ENCODE data around the gene BTBD17.

BTBD17 gene

DNA sequence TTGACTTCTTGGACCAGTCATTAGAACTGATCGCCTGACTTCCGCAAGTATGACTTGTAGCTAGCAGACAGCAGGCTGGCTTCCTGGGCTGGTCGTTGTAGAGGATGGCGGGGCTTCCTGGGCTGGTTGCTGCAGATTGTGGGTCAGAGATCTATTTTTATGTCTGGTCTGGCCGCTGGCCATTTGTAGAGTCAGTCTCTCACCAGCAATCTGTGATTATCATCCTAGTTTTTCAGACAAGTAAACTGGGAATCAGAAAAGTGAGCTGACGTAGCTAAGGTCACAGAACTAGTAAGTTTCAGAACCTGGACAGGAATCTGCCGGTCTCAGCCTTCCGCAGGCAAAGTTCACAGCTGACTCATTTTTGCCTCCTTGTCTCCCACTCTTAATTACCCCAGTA, 24.7 kb upstream of the BTBD17 start:
- no peak for DNase-seq

DNA sequence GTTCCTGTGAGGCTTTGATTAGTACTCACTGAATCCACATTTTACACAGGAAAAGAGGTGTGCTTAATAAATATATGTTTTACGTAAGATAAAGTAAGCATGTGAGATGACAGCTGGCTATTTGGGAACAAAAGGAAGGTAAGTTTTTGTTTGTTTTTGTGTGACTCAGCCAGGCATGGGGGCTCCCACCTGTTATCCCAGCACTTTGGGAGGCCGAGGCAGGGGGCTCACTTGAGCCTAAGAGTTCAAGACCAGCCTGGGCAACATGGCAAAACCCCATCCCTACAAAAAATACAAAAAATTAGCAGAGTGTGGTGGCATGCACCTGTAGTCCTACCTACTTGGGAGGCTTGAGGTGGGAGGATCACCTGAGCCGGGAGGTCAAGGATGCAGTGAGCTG, 23.5 kb upstream of the BTBD17 start:
- DNase-seq: no peak

DNA sequence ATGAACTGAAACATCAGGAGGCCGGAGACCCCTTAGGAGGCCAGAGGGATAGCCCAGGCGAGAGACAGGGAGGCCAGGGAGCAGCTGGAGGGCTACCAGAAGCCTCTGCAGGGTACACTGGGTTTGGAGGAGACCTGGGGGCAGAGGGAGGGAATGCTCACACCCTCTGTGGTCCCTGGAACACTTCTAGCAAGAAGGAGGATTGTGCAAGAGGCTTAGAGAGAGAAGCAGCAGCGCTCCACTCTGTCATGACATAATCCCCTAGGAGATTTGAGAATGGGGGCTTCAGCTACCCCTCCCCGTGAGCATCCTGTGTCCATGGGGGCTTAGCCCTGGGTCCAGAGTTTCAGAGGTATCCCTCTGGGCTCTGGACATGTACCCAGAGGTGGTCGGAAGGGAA, 21.5 kb upstream of the BTBD17 start:
- DNase-seq: no peak

DNA sequence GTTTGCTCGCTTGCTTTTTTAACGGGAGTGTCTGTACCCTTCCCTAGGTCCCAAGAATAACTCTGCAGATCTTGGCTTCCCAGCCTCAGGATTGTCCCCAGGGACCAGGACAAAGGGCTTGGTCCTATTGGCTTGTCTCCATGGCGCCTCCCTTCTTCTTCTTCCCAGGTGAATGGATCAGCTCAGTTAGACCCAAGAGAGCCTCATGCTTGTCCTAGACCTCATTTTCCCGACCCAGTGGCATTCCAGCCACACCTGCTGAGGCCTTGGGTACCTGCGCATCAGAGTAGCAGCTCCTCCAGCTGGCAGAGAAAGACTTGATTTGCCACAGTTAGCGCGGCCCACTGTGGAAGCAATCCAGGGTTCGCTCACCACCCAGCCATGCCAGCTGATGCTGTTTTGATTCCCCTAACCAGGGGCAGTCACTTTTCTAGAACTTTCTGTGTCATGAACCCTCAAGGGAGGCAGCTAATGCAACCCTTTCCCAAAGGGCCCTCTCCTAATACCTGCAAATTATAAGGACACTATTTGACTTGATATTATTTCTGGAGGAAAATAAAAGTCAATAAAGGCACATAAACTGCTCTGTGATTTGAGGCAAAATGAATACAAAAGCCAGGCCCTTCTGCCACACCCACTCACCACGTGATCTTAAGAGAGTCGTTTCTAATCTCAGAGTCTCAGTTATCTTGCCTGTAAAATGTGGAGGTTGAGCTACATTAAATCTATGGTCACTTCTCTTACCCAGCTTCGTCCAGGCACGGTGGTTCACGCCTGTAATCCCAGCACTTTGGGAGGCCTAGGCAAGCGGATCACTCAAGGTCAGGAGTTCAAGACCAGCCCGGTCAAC, 19.5 kb upstream of the BTBD17 start:
- no peak for DNase-seq

DNA sequence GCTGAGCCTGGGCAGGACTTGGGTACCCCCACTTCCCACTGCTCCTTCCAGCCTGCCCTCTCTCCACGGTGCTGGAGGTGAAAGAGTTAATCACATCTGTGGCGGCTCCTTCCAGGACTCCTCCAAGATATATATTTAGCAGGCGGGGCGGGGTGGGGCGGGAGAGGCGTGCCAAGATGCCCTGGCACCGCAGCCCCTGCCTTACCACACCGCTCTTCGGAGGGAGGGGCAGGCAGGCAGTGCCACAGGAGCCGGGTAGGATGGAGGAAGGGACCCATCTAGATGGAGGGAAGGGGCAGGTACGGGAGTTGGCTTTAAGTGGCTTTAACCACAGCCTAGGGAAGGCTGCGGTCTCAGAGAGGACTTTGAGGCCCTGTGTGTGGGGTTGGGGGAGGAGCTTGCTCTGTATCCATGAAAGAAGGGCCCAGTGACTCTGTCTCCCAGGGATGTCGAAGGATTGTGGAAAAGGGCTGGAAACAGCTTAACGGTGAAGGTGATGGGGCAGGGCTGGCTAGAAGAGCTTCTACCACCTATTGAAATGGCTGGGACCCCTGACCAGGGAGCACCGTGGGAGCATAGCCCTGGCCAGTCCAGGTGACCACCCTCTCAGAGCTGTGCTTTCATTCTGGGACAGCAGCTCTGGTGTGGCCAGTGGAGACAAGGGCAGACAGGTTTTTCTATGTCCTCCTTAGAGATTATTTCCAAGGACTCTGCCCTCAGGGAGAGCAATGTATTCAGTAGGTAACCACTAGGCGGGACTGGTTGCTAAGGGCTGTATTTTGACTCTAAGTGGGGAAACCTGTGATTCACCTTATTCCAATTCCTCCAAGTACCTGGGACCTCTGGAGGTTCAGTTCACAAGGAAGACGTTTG, 18.7 kb upstream of the BTBD17 start:
- no peak for DNase-seq

DNA sequence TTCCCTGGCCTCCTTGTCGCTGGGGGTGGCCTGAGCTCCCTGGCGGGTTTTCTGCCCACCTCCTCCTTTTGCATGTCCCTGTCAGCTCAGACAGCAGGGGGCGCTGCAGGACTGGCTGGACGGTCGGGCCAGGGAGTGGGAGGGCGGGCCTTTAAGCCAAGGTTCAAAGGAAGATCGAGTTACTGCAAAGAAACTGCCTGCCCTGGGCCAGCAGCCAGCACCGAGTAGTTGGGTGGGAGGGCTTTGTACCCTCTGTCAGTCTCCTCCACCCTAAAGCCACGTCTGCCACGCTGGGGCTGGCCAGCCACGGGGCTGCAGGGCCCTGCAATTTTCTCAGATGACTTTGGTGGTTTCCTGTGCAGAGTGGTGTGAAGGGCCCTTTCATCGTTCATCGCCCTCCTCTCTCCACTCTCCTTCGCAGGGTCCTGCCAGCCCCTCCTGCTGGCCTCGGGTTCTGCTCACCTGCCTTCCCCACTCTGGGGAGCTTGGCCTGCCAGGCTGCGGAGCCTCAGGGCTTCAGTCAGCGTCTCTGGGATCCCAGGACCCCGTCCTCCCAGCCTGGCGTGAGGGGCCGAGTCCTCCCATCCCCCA, 17.9 kb upstream of the BTBD17 start:
- peak; percentile 76 for DNase-seq

DNA sequence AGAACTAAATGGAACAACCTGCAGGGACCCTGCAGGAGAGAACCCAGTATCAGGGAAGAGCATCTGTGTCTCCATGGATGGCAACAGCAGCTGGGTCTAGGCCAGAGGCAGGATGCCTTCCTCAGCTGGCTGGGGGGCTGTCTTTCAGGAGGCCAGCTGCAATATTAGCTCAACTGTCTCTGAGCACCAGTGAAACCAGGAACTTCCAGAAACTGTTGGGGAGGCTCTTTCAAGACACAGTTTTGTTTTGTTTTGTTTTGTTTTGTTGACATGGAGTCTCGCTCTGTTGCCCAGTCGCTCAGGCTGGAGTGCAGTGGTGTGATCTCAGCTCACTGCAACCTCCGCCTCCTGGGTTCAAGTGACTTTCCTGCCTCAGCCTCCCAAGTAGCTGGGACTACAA, 13.2 kb upstream of the BTBD17 start:
- DNase-seq: no peak

DNA sequence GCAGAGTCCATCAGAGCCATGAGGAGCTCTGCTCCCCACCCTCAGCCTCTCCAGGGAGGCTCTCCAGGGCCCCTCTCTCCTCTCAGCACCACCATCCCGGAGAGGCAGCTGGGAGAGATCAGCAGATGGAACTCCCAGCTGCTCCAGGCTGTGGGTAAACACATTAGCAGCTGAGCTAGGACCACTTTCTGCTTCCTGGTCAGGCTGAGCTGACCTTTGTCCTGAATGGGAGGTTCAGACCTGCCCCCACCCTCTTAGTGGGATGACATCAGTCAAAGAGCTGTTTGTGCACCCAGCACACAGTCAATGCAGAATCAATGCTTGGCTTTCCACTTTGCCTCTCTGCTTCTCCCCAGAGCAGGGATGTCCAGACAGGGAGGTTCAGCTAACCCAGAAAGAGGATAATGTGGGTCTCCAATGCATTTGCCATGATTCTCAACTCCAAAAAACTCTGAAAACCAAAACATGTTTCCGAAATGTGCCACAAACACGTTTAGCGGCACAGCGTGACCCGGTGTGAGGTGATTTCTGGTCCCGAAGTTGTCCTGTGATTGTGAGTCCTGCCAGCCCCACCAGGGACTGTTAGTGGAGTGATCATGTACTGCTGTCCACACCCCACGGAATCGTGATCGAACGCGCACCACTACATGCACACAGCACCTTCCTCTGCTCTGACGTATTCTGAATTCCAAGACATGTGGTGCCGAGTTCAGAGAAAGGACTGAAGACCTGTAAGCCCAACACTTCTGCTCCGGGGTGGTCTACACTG, 12.4 kb upstream of the BTBD17 start:
- peak; percentile 64 for DNase-seq

DNA sequence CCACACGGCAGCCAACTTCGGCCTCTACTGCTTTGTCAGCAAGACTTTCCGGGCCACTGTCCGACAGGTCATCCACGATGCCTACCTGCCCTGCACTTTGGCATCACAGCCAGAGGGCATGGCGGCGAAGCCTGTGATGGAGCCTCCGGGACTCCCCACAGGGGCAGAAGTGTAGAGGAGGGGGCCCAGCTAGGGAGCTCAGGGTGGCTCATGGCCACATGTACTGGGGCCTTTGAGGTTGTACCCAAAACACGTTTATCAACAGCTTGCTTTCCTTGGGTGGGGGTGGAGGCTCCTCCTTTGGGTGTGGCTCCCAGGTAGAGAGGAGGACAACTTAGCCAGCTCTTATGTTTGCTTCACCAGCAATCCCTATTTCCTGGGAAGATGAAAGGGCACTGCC, 10.8 kb upstream of the BTBD17 start:
- no peak for DNase-seq

DNA sequence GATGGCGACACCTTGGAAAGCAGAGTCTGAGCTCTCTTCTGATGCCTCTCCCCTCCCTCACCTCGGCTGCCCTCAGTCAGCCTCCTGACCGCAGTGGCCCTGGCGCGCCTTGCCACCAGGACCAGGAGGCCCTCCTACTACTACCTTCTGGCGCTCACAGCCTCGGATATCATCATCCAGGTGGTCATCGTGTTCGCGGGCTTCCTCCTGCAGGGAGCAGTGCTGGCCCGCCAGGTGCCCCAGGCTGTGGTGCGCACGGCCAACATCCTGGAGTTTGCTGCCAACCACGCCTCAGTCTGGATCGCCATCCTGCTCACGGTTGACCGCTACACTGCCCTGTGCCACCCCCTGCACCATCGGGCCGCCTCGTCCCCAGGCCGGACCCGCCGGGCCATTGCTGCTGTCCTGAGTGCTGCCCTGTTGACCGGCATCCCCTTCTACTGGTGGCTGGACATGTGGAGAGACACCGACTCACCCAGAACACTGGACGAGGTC, 10.0 kb upstream of the BTBD17 start:
- DNase-seq: no peak

DNA sequence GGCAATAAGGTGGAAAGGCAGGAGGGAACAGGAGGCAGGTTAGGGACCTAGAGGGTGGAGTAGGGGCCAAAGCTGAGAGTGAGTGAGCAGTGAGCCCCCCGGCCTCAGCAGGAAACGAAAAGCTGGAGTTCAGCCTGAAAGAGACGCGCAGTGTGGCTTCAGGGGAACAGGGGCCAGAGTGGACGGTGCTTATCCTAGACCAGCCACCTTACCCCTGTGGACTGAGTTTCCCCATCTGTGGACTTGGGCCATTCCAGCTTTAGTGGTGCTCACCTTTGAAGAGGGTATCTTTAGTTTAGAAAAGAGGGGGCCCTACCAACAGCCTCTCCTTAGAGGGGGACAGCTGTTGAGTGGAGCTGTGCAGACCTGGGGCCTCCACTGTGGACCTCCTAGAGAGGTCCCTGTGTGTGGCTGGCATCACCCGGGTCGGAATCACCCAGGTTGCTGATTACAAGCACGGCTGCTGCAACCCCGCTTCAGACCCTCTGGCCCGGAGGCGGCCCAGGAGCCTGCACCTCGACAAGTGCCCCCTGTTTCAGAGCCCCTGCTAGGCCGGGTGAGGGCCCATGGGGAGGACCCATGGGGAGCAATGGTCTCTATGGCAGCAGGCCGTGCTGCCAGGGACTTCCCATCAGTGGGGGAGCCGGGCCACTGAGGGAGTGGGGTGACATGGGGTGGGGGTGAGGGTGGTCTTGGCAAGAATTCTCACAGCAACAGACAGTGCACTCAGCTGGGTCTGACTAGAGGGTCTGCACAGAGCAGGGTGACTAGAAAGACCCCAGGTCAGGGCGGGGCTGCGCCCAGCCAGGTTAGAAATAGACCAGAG, 8.2 kb upstream of the BTBD17 start:
- DNase-seq: no peak

DNA sequence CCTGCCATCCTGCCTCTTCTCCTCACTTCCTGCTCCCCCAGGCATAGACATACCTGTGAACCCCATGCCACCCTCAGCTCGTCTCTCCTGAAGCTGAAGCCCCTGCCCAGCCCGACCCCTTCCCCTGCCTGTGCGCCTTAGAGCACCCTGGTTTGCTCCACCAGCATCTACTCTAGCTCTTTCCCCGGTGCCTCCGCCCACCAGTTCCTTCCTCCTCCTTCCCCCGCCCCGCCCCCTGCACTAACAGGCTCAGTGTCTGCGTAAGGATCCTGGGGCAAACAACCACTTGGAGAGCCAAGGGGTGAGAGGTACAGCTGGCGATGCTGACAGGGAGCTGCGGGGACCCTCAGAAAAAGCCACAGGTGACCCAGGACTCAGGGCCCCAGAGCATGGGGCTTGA, 7.6 kb upstream of the BTBD17 start:
- no peak for DNase-seq

DNA sequence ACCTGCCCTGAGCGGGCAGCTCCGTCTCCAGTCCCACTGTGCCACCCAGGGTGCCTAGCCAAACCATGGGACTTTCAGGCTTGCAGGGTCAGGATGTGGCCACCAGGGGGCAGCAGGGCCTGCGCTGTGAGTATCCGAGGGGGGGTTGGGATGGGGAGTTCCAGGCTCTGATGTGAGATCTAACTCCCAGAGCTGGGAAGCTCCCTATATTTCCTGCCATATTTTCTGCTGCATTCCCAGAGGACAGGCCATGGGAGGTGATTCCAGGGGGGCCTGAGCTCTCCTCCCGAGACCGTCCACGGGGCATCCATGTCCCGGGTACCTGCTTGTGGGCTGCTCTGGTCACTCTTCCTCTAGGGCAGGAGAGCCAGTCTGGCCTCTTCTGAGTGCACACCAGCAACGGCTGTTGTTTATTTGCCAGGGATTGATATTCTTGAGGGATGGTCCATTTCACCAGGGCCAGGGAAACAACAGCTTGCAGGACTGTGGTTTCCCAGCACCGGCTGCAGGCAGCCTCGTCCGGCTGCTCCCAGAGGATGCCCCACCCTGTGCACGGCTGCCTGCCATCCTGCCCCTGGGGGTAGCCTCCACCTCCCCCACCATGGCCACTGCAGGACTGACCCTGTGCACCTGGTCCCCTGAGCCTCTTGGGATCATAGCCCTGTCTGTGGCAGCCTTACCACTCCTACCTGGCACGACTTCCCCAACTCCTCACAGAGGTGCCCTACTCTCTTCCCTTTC, 6.8 kb upstream of the BTBD17 start:
- DNase-seq: peak; percentile 51

DNA sequence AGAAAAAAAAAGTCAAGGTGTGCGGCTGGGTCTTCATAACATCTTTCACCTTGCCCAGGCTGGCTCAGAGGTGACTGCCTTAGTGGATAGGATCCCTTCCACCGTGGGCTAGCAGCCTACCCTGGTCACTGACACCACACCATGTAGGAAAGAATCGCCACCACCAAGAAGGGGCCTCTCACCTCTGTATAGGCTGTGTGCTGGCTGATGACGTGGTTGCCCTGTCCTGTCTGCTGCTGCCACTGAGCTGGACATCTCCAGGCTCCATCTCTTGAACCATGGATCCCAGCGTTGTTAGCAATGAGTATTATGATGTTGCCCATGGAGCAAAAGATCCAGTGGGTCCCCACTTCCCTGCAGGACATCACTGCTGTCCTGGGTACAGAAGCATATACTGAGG, 5.5 kb upstream of the BTBD17 start, which contains the start of gene GPR142:
TSS of gene GPR142 (plus strand) at position 301 of the 400 bp plus-strand sequence. CDS start 2,035 bp downstream, outside the sequence.
- no peak for DNase-seq

DNA sequence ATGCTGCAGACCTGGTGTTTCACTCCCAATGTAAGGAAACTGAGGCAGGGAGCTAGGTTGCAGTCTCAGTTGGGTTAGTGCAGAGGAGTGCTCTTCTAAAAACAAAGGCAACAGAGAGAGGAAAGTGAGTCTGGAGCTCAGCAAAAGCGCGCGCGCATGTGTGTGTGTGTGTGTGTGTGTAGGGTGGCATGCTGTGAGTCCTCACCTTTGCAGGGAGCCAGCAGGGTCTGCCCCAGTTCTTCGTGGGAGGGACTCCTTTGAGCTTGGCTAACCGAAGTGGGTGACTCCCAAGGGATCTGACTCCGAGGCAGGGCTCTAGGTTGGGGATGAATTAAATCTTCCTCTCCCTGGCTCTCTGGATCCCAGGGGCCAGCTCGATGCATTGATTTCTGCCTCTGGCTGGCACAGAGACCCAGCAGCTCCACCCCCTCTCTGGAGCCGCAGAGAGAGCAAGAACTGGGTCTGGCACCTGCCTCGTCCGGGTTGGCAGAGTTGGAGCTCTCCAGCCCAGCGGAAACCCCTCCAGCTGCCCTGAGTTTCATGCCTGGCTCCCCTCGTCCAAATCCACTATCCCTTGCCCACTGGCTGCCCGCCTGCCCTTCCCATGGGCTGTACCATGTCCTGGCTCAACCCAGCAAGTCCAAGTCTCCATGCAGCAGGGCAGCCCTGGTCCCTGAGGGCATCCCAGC, 1.3 kb upstream of the BTBD17 start:
- peak; percentile 91 for DNase-seq

DNA sequence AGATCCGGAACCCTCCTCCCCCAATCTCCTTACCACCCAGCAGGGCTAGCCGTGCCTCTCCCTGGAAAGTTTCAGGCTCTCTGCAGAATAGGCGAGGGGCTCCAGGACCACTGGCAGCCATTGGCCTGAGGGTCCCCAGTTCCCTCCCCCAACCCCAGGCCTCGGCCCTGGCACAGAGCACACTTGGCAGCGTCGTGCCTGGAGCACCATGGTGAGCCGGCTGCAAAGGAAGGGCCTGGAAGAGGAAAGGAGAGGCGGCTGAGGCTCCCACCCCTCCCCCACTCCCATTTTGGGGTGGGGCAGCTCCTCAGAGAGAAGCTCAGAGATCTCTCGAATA, 369 bp upstream of the BTBD17 start:
- DNase-seq: peak; percentile 84

DNA sequence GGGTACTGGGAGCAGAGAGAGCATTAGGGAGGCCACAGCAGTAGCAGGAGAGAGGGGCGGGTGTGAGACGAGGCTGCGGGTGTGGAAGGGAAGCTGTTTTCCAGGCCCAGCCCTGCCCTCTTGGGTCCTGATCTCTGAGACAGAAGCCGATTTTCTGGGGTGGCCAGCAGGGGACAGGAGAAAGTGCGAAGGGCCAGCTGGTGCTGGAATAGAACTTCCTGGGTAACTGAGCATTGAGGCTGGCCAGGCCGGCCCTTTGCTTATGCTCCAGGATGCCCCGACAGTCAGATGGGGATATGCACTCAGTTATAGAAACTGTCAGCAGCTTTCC, 804 bp downstream of the BTBD17 start:
- no peak for DNase-seq

DNA sequence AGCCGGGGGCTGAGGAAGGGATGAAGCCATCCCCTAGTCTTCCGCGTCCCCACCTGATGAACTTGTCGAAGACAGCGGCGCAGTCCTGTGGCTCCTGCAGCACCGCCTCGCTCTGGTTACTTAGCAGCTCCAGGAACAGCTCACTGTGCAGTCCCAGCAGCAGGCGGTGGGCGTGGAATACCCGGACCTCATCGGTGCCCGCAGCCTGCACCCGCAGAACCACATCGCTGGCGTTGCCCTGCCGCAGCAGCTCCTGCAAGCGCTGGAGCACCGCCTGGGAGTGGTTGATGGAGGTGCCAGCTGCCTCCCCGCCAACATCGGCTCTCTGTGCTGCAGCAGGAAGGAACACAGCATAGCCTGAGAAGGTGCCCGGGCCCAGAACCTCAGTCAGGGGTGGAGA, 1.8 kb downstream of the BTBD17 start:
- no peak for DNase-seq

DNA sequence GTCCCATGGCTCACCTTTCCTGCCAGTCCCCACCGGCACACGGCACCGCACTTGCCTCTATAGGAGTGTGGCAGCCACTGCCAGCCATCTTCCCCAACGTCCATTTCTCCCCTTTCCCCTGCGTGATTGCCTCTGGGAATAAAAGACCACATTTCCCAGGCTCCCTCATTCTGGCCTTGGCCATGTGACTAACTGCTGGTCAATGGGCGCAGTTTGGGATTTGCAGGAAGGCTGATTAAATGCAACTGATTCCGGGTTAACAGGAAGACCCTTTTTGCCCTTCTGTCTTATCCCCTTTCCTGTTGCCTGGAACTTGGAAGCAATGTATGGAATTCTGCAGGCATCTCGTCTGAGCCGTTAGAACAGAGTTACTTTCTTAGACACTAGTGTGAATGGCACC, 3.0 kb downstream of the BTBD17 start:
- DNase-seq: no peak

DNA sequence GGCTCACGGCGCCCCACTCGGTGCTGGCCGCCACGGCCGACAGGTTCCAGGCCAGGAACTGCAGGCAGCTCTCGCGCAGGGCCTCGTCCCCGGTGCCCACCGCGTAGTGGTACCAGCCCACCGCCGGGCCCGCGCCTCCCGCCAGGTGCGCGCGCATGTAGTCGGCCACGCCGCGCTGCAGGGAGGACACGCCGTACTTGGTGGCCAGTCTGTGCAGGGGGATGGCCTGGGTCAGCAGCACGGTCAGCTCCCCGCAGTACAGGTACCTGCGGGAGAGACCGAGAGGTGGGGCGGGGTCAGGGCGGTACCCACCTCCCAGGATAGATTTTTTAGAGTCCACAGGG, 4.2 kb downstream of the BTBD17 start:
- DNase-seq: no peak
